Jurkat, Clone E6-1 (cell line): ENCODE data around the gene PRDX6.
"Not testable (repeated sequence)": the region's sequence is repeated elsewhere in the genome, so short reads cannot be mapped to it uniquely, and the experiment has no call there.

Source experiments
- DNase-seq: peaks from one replicate; pipeline ENCODE4 v3.0.0-alpha.2; 2011; ENCODE audit warnings: low read depth, low spot score
- H3K4me3 ChIP-seq: 2 replicates; pipeline ENCODE4 v1.5.1; 2011; ENCODE audit warnings: mild to moderate bottlenecking, low read length, control low read depth, moderate library complexity

PRDX6 gene

DNA sequence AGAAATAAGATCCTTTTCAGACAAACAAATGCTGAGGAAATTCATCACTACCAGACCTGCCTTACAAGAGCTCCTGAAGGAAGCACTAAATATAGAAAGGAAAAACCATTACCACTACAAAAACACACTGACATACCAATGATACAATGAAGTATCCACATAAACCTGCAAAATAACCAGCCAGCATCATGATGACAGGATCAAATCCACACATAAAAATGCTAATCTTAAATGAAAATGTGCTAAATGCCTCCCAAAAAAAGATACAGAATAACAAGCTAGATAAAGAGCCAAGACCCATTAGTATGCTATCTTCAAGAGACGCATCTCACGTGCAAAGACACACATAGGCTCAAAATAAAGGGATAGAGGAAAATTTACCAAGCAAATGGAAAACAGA, 14.5 kb upstream of the PRDX6 start:
- DNase-seq, H3K4me3 ChIP-seq: not testable (repeated sequence)

DNA sequence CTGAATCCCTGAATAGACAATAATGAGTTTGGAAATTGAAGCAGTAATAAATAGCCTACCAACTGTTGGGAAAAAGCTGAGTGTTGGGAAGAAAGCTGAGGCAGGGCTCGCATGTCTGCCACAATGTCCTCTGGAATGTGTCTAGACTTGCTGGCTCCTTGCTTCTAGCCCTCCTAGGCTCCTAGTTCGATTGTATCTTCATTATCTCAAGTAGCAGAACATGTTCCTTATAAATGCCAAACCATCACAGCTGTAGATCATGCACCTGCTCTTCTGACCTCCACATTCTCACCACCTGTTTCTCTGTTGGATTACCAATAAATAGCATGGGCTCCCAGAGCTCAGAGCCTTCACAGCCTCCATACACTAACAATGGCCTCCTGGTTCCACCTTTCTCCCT, 12.9 kb upstream of the PRDX6 start:
- not testable (repeated sequence) for H3K4me3 ChIP-seq, DNase-seq

DNA sequence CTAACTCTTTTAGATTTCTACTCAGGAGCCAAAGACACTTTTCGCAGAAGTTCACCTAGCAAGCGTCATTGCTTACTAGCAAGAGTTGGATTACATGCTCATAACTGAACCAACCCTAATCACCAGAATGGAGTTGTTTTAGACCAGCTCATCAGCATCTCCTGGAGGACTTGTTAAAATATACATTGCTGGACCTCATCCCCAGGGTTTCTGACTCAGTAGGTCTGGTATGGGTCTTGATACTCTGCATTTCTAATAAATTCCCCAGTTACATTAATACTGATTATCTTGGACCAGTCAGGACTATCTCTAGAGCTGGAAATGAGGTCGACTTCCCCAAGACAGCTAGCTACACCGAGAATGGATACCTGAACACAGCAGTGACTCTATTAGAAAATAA, 9.7 kb upstream of the PRDX6 start:
- no peak for DNase-seq
- H3K4me3 ChIP-seq, result no peak overlapping the region

DNA sequence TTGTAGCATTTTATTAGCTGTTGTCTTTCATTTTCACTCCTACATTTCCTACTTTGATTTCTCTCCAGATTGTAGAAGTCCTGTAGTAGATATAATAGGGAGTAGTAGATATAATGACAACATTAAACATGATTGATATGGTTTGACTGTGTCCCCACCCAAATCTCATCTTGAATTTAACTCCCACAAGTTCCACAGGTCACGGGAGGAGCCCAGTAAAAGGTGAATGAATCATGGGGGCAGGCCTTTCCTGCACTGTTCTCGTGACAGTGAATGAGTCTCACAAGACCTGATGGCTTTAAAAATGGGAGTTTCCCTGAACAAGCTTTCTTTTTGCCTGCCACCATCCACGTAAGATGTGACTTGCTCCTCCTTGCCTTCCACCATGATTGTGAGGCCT, 7.5 kb upstream of the PRDX6 start:
- no peak overlapping the region for H3K4me3 ChIP-seq

DNA sequence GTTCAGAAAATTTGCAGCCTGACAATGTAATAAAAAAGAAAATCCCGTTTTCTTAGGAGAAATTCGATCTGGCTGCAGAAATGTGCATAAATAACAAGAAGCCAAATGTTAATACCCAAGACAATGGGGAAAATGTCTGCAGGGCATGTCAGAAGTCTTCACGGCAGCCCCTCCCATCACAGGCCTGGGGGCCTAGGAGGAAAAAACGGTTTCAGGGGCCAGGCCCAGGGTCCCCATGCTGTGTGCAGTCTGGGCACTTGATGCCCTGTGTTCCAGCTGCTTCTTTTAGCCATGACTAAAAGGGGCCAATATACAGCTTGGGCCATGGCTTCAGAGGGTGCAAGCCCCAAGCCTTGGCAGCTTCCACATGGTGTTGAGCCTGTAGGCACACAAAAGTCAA, 6.5 kb upstream of the PRDX6 start:
- no peak overlapping the region for H3K4me3 ChIP-seq
- DNase-seq, result no peak

More for the DNA sequence above, 7.5 kb upstream of the PRDX6 start:
- DNase-seq, result no peak

DNA sequence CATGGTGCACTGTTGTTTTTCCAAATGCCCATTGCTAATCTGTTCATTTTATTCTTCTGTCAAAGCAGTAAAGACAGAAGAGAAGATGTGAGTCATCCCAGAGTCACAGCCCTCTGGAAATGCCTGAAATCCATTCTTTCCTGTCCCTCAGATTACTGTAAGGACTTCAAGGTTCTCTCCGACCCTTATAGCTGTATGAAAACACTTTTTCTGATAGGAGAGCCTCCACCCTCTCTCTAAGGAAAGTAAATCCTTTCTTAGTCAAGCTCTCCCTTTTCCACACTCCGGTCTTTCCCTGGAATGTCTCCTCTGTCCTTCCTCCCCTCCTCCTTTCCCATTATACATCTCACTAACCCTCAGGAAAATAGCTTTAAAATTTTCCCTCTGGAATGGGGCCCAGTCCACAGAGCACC, 3.5 kb upstream of the PRDX6 start:
- no peak overlapping the region for H3K4me3 ChIP-seq
- DNase-seq, result no peak

DNA sequence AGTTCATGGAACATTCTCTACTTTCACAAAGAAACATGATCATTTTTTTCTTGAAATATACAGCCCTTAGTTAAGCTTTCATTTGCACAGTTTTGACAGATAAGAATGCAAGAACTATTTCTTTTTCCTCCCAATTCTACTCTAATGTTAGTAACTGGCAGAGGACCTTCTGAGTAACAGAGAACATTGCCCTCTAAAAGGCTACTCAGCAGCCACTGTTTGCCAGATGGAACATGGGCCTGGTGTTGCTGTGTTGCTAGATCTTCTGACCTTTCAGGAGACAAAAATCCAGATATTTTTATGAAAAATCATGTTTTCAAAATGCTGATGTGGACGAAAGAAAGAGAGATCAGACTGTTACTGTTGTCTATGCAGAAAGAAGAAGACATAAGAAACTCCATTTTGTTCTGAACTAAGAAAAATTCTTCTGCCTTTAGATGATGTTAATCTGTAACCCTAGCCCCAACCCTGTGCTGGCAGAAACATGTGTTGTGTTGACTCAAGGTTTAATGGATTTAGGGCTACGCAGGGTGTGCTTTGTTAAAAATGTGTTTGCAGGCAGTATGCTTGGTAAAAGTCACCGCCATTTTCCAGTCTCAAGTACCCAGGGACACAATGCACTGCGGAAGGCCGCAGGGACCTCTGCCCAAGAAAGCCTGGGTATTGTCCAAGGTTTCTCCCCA, 2.9 kb upstream of the PRDX6 start:
- H3K4me3 ChIP-seq, result no peak overlapping the region
- DNase-seq, result no peak

DNA sequence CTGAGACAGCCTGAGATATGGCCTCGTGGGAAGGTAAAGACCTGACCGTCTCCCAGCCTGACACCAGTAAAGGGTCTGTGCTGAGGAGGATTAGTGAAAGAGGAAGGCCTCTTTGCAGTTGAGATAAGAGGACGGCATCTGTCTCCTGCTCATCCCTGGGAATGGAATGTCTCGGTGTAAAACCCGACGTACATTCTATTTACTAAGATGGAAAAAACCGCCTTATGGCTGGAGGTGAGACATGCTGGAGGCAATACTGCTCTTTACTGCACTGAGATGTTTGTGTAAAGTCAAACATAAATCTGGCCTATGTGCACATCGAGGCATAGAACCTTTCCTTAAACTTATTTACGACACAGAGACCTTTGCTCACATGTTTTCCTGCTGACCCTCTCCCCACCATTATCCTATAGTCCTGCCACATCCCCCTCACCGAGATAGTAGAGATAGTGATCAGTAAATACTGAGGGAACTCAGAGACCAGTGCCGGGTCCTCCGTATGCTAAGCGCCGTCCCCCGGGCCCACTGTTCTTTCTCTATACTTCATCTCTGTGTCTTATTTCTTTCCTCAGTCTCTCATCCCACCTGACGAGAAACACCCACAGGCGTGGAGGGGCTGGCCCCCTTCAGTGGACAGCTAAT, 2.2 kb upstream of the PRDX6 start:
- DNase-seq, H3K4me3 ChIP-seq: not testable (repeated sequence)

DNA sequence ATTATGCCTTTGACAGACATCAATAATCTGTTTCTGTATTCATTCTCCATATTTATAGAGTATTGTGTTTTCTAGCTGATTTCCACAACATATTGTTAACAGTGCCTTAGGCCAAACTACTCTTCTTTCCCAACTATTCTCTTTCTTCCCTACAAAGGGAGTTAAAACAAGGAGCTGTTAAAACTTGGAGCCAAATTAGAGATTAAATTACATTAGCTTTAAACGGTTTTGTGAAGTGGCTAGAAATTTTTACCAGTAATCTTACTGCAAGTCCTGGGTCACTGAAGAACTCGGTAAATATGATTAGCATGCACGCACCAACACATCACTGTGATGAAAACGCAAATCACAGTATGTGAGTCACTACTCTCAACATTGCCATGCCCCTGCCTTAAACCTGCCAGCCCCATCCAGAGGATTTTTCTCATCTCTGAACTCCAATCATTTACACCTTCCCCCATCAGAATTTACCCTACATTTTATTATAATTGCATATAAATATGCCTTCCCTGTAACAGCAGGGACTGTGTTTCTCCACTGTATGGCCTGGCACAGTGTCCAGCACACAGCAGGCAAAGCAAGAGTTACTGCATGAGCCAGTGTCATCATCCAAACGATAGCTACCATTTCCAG, 1.5 kb upstream of the PRDX6 start:
- H3K4me3 ChIP-seq, result peak overlapping the region; percentile 70
- no peak for DNase-seq

DNA sequence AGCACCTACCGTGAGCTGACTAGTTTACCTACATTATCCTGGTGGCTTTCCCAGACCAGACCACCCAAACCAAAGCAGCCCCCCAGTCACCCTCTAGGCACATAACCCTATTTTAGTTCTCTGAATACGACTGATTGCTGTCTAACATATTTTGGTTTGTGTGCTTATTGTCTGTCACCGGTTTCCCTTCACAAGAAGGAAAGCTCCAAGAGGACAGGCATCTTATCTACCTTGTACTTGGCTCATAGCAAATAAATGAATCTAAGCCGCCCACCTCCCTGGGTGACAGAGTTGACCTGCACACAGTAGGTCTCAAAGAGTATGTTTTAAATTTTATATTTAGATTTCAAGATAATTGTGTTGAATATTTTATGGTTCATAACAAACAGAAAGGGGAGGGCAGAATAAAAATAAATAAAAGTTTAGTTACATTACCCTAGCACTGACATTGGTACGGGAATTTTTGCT, 904 bp upstream of the PRDX6 start:
- peak overlapping the region; percentile 70 for H3K4me3 ChIP-seq
- no peak for DNase-seq

DNA sequence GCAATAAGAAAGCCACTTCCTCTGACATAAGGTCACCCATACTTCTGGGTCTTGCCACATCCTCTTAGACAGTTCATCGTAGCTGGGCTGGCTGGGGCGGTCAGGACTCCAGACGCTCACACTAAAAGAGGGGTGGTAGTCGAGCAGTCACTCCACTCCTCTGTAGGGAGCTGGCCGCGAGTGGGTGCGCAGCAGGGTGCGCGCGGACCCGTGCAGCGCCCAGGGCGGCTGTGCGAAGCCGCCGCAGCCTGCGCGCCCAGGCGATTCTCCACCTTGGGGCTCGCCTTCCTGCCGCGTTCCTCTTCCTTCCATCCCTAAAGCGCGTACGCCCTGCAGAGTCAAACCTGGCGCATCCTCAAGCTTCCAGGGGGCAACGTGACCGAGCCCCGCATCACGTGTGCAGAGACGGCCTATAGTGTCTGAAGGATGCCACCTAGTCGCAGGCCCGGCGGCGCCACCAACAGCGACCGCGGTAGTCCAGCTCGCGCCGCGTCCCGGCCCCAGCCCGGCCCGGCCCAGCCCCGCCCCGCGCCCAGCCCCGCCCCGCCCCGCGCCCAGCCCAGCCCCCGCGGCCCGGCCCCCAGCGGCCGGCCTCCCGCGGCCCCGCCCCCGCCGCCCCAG, 360 bp upstream of the PRDX6 start:
- peak overlapping the region; percentile 81 for H3K4me3 ChIP-seq
- DNase-seq, result peak; percentile 76

DNA sequence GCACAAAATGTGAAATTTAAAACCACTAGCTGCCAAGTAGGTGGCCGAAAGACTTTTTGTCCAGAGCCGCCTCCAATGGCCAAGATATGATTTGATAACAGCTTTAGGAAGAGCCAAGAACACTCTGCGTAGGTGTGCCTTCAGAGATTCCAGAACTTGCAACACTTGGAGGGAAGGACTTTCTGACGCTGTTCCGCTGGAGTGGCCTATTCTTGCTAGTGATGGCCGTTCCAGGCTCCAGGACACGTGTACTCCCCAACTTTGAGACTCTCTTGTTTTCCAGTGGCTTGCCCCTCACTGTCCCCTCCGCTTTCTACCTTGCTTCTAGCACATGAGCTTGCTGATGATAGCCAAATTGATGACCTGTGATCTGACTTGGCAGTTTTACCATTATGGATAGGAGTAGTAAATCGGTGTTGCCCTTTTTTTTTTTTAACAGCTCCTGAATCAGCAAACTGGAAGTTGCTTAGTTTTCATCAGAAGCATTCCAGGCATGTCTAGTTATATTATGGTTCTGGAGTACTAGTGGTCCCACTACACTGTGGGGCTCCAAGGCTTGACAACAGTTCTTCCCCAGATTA, 1.0 kb downstream of the PRDX6 start:
- H3K4me3 ChIP-seq, result peak overlapping the region; percentile 81
- no peak for DNase-seq

DNA sequence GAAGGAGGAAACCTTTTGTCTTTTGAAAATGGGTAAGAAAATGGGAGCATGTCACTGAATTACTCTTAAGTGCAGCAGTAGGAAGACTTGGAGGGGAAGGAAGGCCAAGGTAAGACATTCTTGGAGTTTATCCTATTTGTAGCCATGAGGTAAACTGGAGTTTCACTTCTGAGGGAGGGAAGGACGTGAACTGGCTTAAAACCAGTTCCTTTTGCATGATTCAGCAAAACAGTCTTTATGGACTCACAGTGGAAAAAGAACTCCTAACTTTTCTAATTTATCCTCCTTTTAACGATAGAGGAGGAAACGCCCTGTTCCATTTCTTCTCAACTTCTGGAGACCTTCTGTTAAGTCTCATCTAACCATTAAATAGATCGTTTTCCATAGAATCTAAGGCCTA, 2.5 kb downstream of the PRDX6 start:
- H3K4me3 ChIP-seq, result no peak overlapping the region
- no peak for DNase-seq

DNA sequence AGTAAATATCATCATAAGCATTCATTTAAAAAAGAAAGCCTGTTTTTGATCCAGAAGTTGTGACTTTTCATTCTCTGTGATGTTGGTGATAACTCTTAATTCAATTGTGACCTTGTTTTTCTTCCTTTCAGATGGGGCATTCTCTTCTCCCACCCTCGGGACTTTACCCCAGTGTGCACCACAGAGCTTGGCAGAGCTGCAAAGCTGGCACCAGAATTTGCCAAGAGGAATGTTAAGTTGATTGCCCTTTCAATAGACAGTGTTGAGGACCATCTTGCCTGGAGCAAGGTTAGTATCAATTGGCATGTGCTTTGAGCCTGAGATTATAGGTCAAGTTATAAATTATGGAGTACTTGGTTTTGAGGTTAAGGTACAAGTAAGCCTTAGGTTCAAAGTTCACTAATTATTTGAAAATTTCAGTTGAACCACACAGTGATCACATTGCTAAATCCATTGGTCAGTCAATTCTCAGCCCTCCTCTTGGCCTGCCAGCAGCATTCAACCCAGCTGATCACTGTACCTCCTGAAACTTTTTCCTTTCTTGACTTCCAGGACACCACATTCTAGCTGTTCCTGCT, 4.1 kb downstream of the PRDX6 start:
- H3K4me3 ChIP-seq, result no peak overlapping the region
- no peak for DNase-seq

DNA sequence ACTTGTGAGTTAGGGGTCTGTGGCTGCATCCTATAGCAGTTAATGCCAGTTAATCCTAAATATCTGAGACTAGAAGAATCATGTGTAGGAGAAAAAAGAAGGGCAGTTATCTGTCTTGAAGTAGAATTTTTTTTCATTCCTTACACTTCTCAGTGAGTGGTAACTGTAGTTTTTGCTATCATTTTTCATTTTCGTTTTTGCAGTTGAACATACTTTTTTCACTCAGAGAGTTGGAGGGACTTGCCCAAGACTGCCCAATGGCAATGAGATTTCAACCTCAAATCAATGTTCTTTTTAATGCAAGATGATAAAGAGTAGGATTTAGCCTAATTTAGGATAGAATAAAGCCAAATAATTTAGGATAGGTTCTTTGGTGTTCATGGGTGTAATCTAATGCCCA, 5.5 kb downstream of the PRDX6 start:
- no peak overlapping the region for H3K4me3 ChIP-seq
- no peak for DNase-seq

DNA sequence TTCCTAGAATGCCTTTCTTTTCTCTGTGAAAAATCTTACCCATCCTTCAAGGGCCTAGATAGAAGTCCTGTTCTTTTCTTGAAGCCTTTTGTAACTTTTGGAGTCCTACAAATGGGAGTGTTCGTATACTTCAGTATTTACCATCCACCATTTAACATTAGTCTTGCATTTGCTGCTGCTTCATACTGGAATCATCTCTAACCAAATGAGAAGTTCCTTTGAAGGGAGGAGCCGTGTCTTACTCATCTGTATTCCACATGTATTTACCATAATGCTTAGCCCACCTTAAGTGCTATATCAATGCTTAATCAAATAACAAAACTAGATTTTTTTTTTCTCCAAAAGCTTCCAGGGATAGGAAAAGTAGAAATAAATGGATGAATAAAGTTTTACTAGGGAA, 7.1 kb downstream of the PRDX6 start:
- no peak overlapping the region for H3K4me3 ChIP-seq
- no peak for DNase-seq

DNA sequence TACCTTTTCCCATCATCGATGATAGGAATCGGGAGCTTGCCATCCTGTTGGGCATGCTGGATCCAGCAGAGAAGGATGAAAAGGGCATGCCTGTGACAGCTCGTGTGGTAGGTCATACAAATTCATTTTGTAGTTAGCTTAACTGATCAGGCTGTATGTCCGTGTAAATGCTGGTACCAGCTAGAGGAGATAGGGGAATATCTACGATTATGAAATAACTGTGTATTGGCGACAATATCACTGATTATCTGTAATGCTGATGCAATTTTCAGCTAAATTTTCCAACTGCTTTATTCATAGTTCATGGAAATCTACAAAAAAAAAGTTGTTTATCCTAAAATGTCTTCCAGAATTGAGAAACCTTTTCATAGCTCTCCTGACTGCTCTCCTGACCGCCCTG, 8.3 kb downstream of the PRDX6 start:
- DNase-seq, result no peak
- H3K4me3 ChIP-seq, result no peak overlapping the region

DNA sequence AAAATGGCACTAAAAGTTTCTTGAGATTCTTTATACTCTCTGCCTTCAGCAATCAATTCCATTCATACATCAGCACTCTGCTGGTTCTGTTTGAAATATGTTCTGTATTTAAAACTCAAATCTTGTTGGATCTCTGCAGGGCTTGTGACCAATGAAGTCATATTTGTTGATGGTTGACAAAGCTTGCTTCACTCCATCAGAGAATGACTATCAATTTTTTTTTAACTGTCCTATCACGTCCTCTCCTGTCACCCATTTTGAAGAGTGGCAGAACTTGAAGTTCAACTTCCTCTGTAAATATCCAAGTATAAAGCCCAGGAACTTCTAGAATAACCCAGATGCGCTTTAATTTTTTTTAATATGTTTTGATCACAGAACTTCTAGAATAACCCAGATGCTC, 10.9 kb downstream of the PRDX6 start:
- DNase-seq, result no peak
- H3K4me3 ChIP-seq, result no peak overlapping the region

DNA sequence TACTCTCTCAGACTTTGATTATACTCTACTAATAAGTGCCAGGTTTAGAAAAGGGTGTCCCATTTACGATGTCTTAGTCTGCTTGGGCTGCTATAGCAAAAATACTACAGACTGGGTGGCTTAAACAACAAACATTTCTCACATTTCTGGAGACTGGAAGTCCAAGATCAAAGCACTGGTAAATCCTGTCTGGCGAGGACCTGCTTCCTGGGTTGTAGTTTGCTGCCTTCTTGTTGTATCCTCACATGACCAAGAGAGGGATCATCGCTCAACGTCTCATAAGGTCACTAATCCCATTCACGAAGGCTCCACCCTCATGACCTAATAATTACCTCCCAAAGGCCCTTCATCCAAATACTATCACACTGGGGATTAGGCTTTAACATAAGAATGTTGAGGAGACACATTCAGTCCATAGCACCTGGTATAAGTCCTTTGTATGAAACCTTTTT, 12.0 kb downstream of the PRDX6 start:
- no peak overlapping the region for H3K4me3 ChIP-seq
- DNase-seq, result no peak
